A673 (cell line): ENCODE data around the gene FBXW8. TPM values are rescaled to one million over a fixed set of nuclear protein-coding genes. Genes with fewer than 3 reads are reported as not detected.

ENCODE experiments used
- BruUV-seq: library from RNA; stranded (reverse); fragments of 400-500 nt; replicated peaks from 2 replicates; lab custom pipeline; 2021; lab: Mats Ljungman, UMichigan
- CTCF ChIA-PET: fragments of 300-600 bp; sonication (Branson Sonifier 250); formaldehyde crosslinking; loops from one replicate; lab custom pipeline; 2022; ENCODE audit warnings: antibody characterized with exemption; lab: Charles Lee
- POLR2A ChIA-PET: fragments of 300-600 bp; sonication (Branson Sonifier 250); formaldehyde crosslinking; loops from one replicate; lab custom pipeline; 2022; ENCODE audit warnings: antibody characterized with exemption; ENCODE audit not compliant: low non-redundant PET; lab: Charles Lee
- DNase-seq: peaks from one replicate; pipeline ENCODE4 v3.0.0-alpha.2; 2015; ENCODE audit warnings: low spot score
- H3K27ac ChIP-seq: fragments of 200-600 bp; sonication (generic); 2 replicates; pipeline ENCODE4 v1.5.1; 2016; ENCODE audit warnings: mixed run types, low read depth, mild to moderate bottlenecking, mixed read lengths, antibody characterized with exemption, low read length; ENCODE audit not compliant: poor library complexity, severe bottlenecking
- H3K27me3 ChIP-seq: fragments of 200-600 bp; sonication (generic); replicated peaks from 2 replicates; pipeline ENCODE4 v1.6.1; 2017; ENCODE audit warnings: mixed run types, low read depth, mild to moderate bottlenecking, mixed read lengths, antibody characterized with exemption, low read length; ENCODE audit not compliant: insufficient read depth, poor library complexity
- H3K36me3 ChIP-seq: fragments of 200-600 bp; sonication (generic); 2 replicates; pipeline ENCODE4 v1.6.1; 2016; ENCODE audit warnings: mixed run types, mild to moderate bottlenecking, mixed read lengths, antibody characterized with exemption, low read length; ENCODE audit not compliant: insufficient read depth, poor library complexity, severe bottlenecking
- H3K4me1 ChIP-seq: fragments of 200-600 bp; sonication (generic); 2 replicates; pipeline ENCODE4 v1.6.1; 2017; ENCODE audit warnings: mixed run types, mild to moderate bottlenecking, mixed read lengths, antibody characterized with exemption, low read length; ENCODE audit not compliant: insufficient read depth, poor library complexity, severe bottlenecking
- H3K4me3 ChIP-seq: fragments of 200-600 bp; sonication (generic); 2 replicates; pipeline ENCODE4 v1.5.1; 2016; ENCODE audit warnings: low read depth, mixed run types, mild to moderate bottlenecking, mixed read lengths, low read length; ENCODE audit not compliant: poor library complexity, severe bottlenecking
- H3K9me3 ChIP-seq: fragments of 200-600 bp; sonication (generic); 2 replicates; pipeline ENCODE4 v1.6.1; 2016; ENCODE audit warnings: mixed run types, low read depth, mild to moderate bottlenecking, mixed read lengths, antibody characterized with exemption, low read length; ENCODE audit not compliant: poor library complexity, severe bottlenecking
- EZH2 ChIP-seq: fragments of 200-600 bp; sonication (generic); IDR thresholded peaks from 2 replicates; pipeline ENCODE4 v1.6.1; 2017; ENCODE audit warnings: borderline replicate concordance, low read depth, mild to moderate bottlenecking, mixed read lengths, antibody characterized with exemption, low read length; ENCODE audit not compliant: poor library complexity, severe bottlenecking
- intact Hi-C: fragments of 100-400 bp; cut with micrococcal nuclease; formaldehyde crosslinking; loops from one replicate; pipeline ENCODE4 v1.10.0; 2022; ENCODE audit not compliant: unreplicated experiment
- total RNA-seq: library from RNA; stranded (reverse); gene quantifications from 2 replicates; pipeline ENCODE4 v1.2.3, GENCODE V29; 2021
- TF ChIP-seq, protein P1 (sequence below): fragments of 300-800, 200-600 bp; sonication (generic); conservative IDR thresholded peaks from 2 replicates; pipeline ENCODE4 v1.5.1; 2017; ENCODE audit warnings: low read depth, mild to moderate bottlenecking, antibody characterized with exemption, low read length, moderate library complexity, mixed read lengths

FBXW8 gene
- total RNA-seq, 1 experiment from 2014 or later, result 14.8 TPM

DNA sequence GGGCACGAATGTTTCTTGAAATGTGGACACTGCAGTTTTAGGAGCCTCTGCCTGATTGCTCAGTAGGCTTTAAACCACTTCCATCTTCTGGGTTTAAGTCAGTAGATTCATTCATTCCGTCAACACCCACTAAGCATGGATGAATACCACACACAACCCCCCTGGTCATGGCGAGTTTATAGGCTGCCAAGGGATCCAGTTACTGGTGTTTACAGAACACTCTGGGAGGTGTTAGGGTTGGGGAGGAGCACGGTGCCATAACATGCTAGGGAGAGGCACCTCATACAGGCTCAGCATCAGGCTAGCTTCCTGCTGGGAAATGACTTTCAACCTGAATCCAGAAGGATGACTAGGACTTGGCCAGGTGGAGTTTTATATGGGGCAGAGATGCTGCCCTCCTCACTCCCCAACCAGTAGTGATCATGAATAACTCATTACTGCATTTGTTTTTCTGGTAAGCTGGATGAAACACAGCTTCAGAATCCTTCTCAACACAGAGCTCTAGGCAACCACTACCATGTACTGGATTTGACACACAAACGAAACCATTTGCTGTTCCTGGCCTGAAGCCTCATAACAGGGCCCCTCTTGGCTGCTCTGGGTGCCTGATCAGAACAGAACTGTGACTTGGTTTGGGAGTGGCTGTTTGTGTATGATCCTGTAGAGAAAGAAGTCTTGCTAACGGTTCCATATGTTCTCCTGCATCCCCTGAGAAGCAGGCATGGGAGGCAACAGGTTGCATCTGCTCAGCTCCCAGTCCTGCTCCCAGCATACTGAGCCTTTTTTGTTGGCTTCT is 47.9 kb downstream of the FBXW8 start:
- no TSS peak for BruUV-seq
- Histone ChIP-seq H3K4me1 (peaks cover 4% of the 10 kb centered on the region), H3K27ac (no peak overlapping the region), H3K36me3 (no peaks in the 10 kb centered on the region), H3K27me3 (no peaks in the 10 kb centered on the region), H3K9me3 (no peaks in the 10 kb centered on the region), H3K4me3 (no peak overlapping the region)
- ChIA-PET POLR2A (no interaction called here), CTCF (no interaction called here)
- TF ChIP-seq EZH2, result no peak
- TF ChIP-seq, protein P1, sequence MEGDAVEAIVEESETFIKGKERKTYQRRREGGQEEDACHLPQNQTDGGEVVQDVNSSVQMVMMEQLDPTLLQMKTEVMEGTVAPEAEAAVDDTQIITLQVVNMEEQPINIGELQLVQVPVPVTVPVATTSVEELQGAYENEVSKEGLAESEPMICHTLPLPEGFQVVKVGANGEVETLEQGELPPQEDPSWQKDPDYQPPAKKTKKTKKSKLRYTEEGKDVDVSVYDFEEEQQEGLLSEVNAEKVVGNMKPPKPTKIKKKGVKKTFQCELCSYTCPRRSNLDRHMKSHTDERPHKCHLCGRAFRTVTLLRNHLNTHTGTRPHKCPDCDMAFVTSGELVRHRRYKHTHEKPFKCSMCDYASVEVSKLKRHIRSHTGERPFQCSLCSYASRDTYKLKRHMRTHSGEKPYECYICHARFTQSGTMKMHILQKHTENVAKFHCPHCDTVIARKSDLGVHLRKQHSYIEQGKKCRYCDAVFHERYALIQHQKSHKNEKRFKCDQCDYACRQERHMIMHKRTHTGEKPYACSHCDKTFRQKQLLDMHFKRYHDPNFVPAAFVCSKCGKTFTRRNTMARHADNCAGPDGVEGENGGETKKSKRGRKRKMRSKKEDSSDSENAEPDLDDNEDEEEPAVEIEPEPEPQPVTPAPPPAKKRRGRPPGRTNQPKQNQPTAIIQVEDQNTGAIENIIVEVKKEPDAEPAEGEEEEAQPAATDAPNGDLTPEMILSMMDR, result no peak
- no peak for DNase-seq
- intact Hi-C loops, result no loop called here

- Histone ChIP-seq H3K36me3 (no peaks in the 10 kb centered on the region), H3K27me3 (no peaks in the 10 kb centered on the region), H3K27ac (no peak overlapping the region), H3K9me3 (no peaks in the 10 kb centered on the region), H3K4me1 (peaks cover 4% of the 10 kb centered on the region), H3K4me3 (no peak overlapping the region)
- BruUV-seq, result no TSS peak
- TF ChIP-seq EZH2, result no peak
- TF ChIP-seq, protein P1, result no peak
- ChIA-PET POLR2A (no interaction called here), CTCF (no interaction called here)
- intact Hi-C loops, result no loop called here
- DNase-seq, result no peak
Measured at GRCh38 chr12:116959198-116959460, 48.4 kb downstream of the FBXW8 start.

DNA sequence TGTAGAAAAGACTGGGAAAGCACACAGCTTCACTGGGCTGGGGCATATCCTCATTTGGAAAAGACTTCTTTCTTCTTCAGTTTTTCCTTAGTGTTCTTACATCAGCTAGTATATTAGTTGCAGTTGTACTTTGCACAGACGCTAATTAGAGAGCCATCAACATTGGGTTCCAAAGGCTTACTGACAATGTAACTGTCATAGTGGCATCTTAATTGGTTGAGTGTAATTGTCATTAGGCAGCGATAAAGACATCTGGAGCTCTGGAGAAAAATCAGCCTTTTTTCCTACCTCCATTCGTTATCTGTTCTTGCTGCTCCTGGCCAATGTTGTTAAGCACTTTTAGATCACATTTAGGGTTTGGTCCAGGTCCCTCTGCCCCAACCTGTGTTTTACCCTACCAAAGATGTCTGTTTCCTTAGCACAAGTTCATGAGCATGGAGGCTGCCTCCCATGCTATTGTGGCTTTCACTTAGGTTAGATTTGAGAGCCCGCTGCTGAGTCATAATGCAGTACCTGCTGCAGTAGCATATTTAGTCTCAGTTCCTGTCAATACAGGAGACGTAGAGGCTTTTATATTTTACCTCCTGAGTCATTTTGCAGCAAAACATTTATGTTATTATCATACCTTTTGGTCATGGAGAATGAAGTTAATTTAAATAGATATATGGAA is 49.2 kb downstream of the FBXW8 start:
- H3K9me3 ChIP-seq, result no peaks in the 10 kb centered on the region
- H3K36me3 ChIP-seq, result peaks cover 3% of the 10 kb centered on the region
- no TSS peak for BruUV-seq
- DNase-seq, result no peak
- intact Hi-C loops, result no loop called here
- H3K4me1 ChIP-seq, result no peaks in the 10 kb centered on the region
- ChIA-PET CTCF (no interaction called here), POLR2A (no interaction called here)
- H3K27me3 ChIP-seq, result no peaks in the 10 kb centered on the region
- H3K27ac ChIP-seq, result no peak overlapping the region
- H3K4me3 ChIP-seq, result no peak overlapping the region
- no peak for TF ChIP-seq EZH2
- TF ChIP-seq, protein P1, result no peak
